ENCODE data around the gene PCMT1.

GRCh38 chr6:149717255-149717587 lies 32.3 kb upstream of the PCMT1 start:
- TF ChIP-seq CTCF (IDR thresholded peaks at IDR 0.05 in 2 of 3, conservative IDR thresholded peaks at IDR 0.05 in 1 of 3; ENCODE audit: insufficient read depth in 2 of 3, low read depth in 1 of 3, low read length in 3 of 3) (no peak), USF1 (CRISPR knock-in tag; IDR thresholded peaks at IDR 0.05) (no peak), TEAD1 (CRISPR knock-in tag; IDR thresholded peaks at IDR 0.05) (no peak), U2AF1 (optimal IDR thresholded peaks at IDR 0.05; ENCODE audit: low read depth, low read length) (no peak), MAFK (IDR thresholded peaks at IDR 0.05; ENCODE audit: low read length) (no peak), PCBP2 (IDR thresholded peaks at IDR 0.05; ENCODE audit: low read depth, low read length, poor library complexity, severe bottlenecking) (no peak), ZBTB8A (IDR thresholded peaks at IDR 0.05; ENCODE audit: partially characterized antibody) (no peak), SMARCC2 (IDR thresholded peaks at IDR 0.05; ENCODE audit: low read depth) (no peak)
